NT2/D1 (cell line): Measurements from ENCODE around the gene NDUFA9.

ENCODE experiments used
- SUZ12 ChIP-seq: IDR thresholded peaks from 2 replicates; pipeline ENCODE4 v1.6.1; 2011; ENCODE audit not compliant: insufficient read length, insufficient read depth; ENCODE audit errors: extremely low read depth
- YY1 ChIP-seq: IDR thresholded peaks from 2 replicates; pipeline ENCODE4 v1.6.1; 2011; ENCODE audit not compliant: insufficient read length, insufficient read depth
- ZNF274 ChIP-seq: IDR thresholded peaks from 2 replicates; pipeline ENCODE4 v1.6.1; 2011; ENCODE audit warnings: mild to moderate bottlenecking, low read depth, low read length

- TF ChIP-seq YY1: no peak
- TF ChIP-seq ZNF274: no peak
- TF ChIP-seq SUZ12: no peak
These were observed 15.1 kb downstream of the NDUFA9 start for GRCh38 chr12:4663971-4664505.
